ENCODE data around the gene FLNB.
A peak's percentile ranks its signal among the peaks of the same experiment; 100 is the strongest.

The FLNB gene

DNA sequence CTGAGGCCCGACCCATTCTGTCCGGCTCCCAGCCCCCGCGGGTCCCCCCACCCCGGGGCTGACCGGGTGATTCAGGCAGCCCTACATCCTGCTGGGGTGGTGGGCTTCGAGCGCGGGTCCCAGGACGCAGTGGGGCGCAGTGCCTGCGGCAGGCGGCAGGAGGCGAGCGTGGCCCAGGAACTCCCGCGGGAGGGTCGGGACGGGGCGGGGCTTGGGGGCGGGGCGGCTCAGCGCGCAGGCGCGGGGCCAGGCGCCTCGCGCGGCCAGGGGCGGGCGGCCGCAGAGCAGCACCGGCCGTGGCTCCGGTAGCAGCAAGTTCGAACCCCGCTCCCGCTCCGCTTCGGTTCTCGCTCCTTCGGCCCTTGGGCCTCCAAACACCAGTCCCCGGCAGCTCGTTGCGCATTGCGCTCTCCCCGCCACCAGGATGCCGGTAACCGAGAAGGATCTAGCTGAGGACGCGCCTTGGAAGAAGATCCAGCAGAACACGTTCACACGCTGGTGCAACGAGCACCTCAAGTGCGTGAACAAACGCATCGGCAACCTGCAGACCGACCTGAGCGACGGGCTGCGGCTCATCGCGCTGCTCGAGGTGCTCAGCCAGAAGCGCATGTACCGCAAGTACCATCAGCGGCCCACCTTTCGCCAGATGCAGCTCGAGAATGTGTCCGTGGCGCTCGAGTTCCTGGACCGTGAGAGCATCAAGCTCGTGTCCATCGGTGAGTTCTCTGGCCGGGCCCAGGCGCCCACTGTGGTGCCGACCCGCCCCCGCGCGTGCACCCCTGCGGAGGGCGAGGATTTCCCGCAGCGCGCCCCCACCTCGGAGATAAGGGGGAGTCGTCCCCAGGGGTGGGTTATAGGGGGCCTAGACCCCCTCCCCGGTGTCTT is at the start of gene FLNB:
TSS of gene FLNB (plus strand) at position 282 of the 885 bp plus-strand sequence. CDS start at position 425, 143 bp downstream.
- peak; percentile 89 for DNase-seq

GRCh38 chr3:57958642-57959422 is 49.4 kb upstream of the FLNB start:
- DNase-seq, result no peak

- DNase-seq, result no peak
These were observed 48.6 kb upstream of the FLNB start for GRCh38 chr3:57959423-57960173.

GRCh38 chr3:57960174-57960505 is 48.1 kb upstream of the FLNB start:
- no peak for DNase-seq

GRCh38 chr3:57961177-57961827 is 46.9 kb upstream of the FLNB start:
- DNase-seq, result no peak

GRCh38 chr3:57961828-57962447 is 46.3 kb upstream of the FLNB start:
- DNase-seq, result no peak

- DNase-seq, result no peak
These were observed 45.8 kb upstream of the FLNB start for GRCh38 chr3:57962448-57962834.

- DNase-seq, result no peak
These were observed 44.3 kb upstream of the FLNB start for GRCh38 chr3:57963811-57964346.

DNA sequence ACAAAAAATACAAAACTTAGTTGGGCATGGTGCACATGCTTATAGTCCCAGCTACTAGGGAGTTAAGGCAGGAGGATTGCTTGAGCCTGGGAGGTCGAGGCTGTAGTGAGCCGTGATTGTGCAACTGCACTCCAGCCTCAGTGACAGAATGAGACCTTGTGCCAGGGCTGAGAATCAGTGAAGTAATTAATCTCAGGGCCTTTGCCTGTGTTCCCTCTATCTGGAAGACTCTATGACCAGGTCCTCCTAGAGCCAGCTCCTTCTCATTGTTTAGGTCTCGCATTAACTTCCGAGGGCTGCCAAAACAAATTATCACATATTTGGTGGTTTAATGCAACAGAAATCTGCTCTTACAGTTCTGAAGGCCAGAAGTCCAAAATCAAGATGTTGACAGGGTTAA is 41.4 kb upstream of the FLNB start:
- DNase-seq, result no peak

DNA sequence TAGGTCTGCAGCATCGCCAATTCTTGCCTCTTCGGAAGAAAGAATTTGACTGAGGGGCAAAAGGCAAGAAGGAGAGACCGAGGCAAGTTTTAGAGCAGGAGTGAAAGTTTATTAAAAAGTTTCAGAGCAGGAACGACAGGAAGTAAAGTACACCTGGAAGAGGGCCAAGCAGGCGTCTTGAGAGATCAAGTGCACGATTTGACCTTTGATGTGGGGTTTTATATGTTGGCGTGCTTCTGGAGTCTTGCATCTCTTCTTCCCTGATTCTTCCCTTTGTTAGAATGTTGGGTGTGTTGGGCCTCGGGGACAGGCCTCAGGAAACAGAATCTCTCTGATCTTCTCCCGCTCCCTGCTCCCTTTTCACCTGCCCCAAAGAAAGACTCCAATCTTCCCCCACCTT is 40.6 kb upstream of the FLNB start:
- no peak for DNase-seq

GRCh38 chr3:57968501-57968900 is 39.7 kb upstream of the FLNB start:
- DNase-seq, result no peak

- no peak for DNase-seq
These were observed 36.2 kb upstream of the FLNB start for GRCh38 chr3:57971975-57972374.

- DNase-seq, result no peak
These were observed 35.6 kb upstream of the FLNB start for GRCh38 chr3:57972531-57973111.

GRCh38 chr3:57973715-57974477 is 34.3 kb upstream of the FLNB start:
- no peak for DNase-seq

DNA sequence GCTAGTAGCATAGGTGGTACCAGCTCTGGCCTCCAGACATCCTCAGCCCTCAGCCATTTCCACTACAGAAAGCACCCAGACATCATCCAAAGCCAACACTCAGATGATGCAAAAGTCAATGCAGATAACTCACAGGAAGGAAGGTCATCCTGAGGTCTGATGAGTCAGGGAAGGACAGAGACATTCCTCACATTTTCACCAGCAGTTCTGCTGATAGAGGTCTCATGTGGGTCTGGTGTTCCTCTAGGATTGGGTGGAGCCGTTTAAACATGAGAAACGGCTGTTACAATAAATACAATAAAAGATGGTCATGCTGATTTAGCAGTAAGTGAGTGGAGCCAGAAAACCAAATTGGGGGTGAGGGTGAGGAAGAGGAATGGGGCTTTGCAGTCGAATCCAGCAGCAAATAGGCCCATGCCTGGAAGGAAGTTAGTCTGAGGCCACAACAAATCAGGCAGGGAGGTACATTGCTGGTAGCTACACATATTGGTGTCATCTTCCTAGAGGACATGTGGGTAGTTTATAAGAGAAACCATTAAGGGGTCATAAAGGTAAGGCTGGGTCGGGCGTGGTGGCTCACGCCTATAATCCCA is 33.3 kb upstream of the FLNB start:
- no peak for DNase-seq

DNA sequence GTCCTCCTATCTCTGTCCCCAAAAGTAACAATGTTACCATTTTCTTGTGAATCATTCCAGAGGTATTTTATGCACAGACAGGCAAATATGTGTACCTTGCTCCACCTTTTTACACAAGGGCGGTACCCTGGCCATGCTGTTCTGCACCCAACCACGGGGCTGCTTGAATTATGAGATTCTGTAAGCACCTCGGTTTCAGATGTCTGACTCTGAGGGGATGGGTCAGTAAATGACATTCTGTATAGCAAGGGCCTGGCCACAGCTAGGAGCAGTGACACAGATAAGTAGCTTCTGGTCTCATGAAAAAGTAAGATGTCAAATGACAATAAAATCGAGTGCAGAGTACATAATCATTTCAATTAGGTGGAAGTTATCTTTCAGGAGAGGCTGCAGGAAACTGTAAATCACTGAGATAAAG is 30.4 kb upstream of the FLNB start:
- no peak for DNase-seq

DNA sequence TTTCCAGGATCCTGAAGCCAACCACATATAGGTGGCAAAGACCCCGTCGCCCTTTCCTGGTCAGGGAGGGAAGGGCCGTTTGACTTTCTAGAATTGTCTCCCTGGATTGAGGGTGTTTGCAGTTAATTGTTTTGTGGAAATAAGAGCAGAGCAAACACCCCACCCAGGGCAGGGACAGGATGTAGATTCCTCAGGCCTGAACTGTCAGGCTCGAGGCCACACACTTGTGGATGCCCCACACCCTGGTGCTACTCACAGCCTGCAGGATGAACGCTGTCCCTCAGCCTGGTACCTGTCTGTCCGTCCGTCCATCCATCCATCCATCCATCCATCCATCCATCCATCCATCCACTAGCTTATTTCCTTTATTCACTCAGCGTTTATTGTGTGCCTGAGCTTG is 29.9 kb upstream of the FLNB start:
- no peak for DNase-seq

DNA sequence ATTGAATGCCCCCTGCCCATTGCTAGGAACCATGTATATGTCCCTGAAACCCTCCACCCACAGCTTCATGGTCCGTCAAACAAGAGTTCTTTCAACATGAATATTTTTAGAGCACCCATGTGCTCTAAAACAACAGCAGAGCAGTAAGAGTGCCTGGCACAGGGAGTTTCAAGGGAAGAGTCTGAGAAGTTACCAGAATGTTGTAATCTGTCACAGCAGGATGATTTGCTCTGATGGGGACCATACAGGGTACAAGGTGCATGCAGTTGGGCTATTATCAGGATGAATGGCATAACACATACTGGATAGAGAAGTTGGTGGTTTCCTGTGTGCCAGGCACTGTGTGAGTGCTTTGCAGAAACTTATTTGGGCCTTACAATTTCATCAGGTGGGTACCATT is 27.8 kb upstream of the FLNB start:
- DNase-seq, result no peak

DNA sequence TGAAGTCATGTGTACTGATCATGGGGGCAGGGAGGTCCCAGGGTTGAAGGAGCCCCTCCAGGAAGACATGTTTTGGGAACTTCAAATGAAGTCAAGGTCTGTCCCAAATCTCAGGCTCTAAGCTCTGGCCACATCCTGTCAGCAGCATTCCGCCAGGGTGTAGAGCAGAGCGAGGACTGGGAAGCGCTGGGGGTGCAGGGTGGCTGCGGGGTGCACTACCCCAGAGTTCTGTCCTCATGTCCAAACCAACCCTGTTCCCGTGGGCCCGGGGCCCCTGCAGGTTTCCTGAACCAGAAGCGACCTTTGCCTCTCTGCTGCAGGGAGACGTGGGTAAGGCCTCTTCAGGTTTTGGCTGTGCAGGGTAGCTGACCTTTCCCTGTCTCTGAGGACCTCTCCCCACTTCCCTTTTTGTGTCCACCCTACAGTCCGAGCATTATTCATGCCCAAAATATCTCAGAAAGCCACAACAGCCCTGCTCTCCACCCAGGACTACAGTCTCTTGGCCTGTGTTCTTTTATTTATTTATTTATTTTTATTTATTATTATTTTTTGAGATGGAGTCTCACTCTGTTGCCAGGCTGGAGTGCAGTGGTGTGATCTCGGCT is 26.6 kb upstream of the FLNB start:
- DNase-seq, result no peak

Measured in right hindlimb (tissue), 1 donor.